Measurements from ENCODE around the gene ITIH6. TPM values are rescaled to one million over a fixed set of nuclear protein-coding genes. Genes with fewer than 3 reads are reported as not detected.
"Not testable (repeated sequence)": the region's sequence is repeated elsewhere in the genome, so short reads cannot be mapped to it uniquely, and the experiment has no call there.

ITIH6 gene
- total RNA-seq, 1 donor from 2014 or later: not detected

DNA sequence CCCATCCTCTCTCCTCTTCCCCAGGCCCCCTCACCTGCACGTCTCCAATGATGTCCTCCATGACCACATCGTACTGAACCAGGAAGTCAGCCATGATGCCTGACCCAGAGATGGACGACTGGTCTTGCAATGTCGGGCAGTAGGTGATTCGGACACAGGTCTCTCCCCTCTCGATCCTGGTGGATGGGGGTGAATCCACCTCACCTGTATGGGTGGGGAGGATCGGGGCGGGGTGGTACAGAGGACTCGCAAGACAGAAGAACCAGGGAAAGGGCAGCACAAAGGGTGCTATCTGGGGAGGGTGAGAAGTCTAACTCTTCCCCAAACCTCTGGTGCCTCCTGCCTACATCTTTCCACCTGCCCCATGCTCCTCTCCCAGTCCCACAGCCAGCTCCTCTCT lies 9.6 kb downstream of the ITIH6 start:
- Mint-ChIP-seq H3K27ac (ENCODE audit: unreplicated experiment) (no peak overlapping the region), H3K9me3 (ENCODE audit: unreplicated experiment) (no peaks in the 10 kb centered on the region), H3K4me3 (ENCODE audit: unreplicated experiment) (no peak overlapping the region), H3K4me1 (ENCODE audit: low read depth, unreplicated experiment) (no peaks in the 10 kb centered on the region), H3K36me3 (ENCODE audit: unreplicated experiment) (peaks cover 4% of the 10 kb centered on the region), H3K27me3 (ENCODE audit: unreplicated experiment) (peaks cover 4% of the 10 kb centered on the region)
- DNase-seq: no peak
- TF ChIP-seq, protein P1, sequence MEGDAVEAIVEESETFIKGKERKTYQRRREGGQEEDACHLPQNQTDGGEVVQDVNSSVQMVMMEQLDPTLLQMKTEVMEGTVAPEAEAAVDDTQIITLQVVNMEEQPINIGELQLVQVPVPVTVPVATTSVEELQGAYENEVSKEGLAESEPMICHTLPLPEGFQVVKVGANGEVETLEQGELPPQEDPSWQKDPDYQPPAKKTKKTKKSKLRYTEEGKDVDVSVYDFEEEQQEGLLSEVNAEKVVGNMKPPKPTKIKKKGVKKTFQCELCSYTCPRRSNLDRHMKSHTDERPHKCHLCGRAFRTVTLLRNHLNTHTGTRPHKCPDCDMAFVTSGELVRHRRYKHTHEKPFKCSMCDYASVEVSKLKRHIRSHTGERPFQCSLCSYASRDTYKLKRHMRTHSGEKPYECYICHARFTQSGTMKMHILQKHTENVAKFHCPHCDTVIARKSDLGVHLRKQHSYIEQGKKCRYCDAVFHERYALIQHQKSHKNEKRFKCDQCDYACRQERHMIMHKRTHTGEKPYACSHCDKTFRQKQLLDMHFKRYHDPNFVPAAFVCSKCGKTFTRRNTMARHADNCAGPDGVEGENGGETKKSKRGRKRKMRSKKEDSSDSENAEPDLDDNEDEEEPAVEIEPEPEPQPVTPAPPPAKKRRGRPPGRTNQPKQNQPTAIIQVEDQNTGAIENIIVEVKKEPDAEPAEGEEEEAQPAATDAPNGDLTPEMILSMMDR (IDR thresholded peaks at IDR 0.05; ENCODE audit: partially characterized antibody, unreplicated experiment): no peak

GRCh38 chrX:54786967-54787366 lies 11.1 kb downstream of the ITIH6 start:
- Mint-ChIP-seq H3K9me3 (ENCODE audit: unreplicated experiment) (no peaks in the 10 kb centered on the region), H3K27me3 (ENCODE audit: unreplicated experiment) (peaks cover 4% of the 10 kb centered on the region), H3K36me3 (ENCODE audit: unreplicated experiment) (peaks cover 4% of the 10 kb centered on the region), H3K4me1 (ENCODE audit: low read depth, unreplicated experiment) (no peaks in the 10 kb centered on the region), H3K27ac (ENCODE audit: unreplicated experiment) (no peak overlapping the region), H3K4me3 (ENCODE audit: unreplicated experiment) (no peak overlapping the region)
- TF ChIP-seq, protein P1 (IDR thresholded peaks at IDR 0.05; ENCODE audit: partially characterized antibody, unreplicated experiment): no peak
- no peak for DNase-seq

DNA sequence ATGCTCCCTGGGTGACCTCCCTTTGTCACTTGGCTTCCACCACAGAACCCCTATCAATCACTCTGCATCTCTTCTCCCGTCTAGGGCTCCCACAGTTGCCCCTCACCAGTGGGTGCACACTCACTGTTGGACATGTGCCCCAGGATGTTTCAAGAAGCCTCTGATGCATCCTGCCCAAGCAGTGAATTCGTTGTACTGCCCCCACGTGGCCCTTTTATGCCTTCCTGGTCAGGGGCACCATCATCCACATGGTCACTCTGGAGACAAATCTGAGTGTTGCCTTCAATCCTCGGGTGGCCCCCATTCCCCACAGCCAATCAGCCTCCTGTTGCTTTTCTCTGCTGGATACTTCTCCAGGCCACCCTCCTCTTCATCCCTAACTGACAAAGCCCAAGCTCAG lies 12.2 kb downstream of the ITIH6 start:
- TF ChIP-seq, protein P1 (IDR thresholded peaks at IDR 0.05; ENCODE audit: partially characterized antibody, unreplicated experiment): no peak
- Mint-ChIP-seq H3K4me3 (ENCODE audit: unreplicated experiment) (no peak overlapping the region), H3K9me3 (ENCODE audit: unreplicated experiment) (no peaks in the 10 kb centered on the region), H3K36me3 (ENCODE audit: unreplicated experiment) (peaks cover 4% of the 10 kb centered on the region), H3K27me3 (ENCODE audit: unreplicated experiment) (peaks cover 4% of the 10 kb centered on the region), H3K4me1 (ENCODE audit: low read depth, unreplicated experiment) (no peaks in the 10 kb centered on the region), H3K27ac (ENCODE audit: unreplicated experiment) (no peak overlapping the region)
- peak; percentile 26 for DNase-seq

DNA sequence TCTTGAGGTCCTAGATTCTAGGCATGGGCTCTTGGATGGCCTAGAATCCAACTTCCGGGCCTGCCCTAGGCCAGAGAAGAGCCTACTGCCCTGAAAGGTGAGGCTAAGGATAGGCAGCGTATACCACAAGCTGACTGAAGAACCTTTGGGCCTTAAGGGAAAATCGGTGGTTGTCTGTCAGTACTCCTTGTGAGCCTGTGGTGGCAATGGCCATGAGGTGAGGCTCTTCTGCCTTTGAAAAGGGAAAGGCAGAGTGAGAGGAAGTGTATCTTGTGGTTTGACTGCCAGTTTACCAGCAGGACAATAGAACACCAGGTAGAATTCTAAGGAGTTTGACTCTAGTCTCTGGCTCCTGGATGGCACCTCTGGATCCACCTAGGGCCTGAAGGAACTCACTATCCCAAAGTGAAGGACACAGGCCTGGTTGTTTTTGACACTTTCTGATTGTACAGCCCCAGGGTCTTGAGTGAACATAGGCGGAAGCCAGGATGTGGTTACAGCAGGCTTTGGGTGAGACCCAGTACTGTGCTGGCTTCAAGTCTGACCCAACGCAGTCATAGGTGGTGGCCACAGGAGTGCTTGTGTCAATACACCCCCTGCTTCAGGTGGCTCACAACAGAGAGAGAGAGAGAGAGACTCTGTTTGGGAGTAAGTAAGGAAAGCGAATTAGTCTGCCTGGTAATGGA lies 20.9 kb downstream of the ITIH6 start:
- Mint-ChIP-seq H3K27ac (ENCODE audit: unreplicated experiment) (no peak overlapping the region), H3K4me3 (ENCODE audit: unreplicated experiment) (no peak overlapping the region), H3K27me3 (ENCODE audit: unreplicated experiment) (peaks cover 2% of the 10 kb centered on the region), H3K4me1 (ENCODE audit: low read depth, unreplicated experiment) (peaks cover 14% of the 10 kb centered on the region), H3K36me3 (ENCODE audit: unreplicated experiment) (no peaks in the 10 kb centered on the region), H3K9me3 (ENCODE audit: unreplicated experiment) (peaks cover 3% of the 10 kb centered on the region)
- TF ChIP-seq, protein P1 (IDR thresholded peaks at IDR 0.05; ENCODE audit: partially characterized antibody, unreplicated experiment): no peak
- no peak for DNase-seq

DNA sequence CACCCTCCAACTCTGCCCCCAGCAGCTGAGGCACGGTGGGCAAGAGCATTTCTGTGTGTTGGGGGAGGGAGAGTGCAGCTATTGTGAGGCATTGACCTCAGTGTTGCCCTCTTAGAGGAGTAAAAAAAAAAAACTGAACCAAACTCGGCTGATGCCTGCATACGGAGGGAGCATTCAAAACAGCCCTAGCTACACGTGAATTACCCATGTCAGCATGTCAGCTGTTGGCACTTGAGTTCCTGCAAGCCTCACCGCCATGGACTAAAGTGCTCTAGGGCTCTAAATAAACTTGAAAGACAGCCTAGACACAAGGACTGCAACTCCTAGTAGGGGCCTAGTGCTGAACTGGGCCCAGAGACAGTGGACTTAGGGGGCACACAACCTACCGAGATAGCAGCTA lies 22.0 kb downstream of the ITIH6 start:
- H3K36me3 Mint-ChIP-seq (ENCODE audit: unreplicated experiment): no peaks in the 10 kb centered on the region
- H3K27ac Mint-ChIP-seq (ENCODE audit: unreplicated experiment): peak overlapping the region; percentile 95
- peaks cover 14% of the 10 kb centered on the region for H3K4me1 Mint-ChIP-seq (ENCODE audit: low read depth, unreplicated experiment)
- peaks cover 3% of the 10 kb centered on the region for H3K9me3 Mint-ChIP-seq (ENCODE audit: unreplicated experiment)
- H3K27me3 Mint-ChIP-seq (ENCODE audit: unreplicated experiment): peaks cover 2% of the 10 kb centered on the region
- no peak overlapping the region for H3K4me3 Mint-ChIP-seq (ENCODE audit: unreplicated experiment)
- TF ChIP-seq, protein P1 (IDR thresholded peaks at IDR 0.05; ENCODE audit: partially characterized antibody, unreplicated experiment): no peak
- no peak for DNase-seq

- peak; percentile 46 for DNase-seq
- not testable (repeated sequence) for H3K9me3 Mint-ChIP-seq (ENCODE audit: unreplicated experiment); H3K36me3 Mint-ChIP-seq (ENCODE audit: unreplicated experiment); H3K27me3 Mint-ChIP-seq (ENCODE audit: unreplicated experiment)
- H3K27ac Mint-ChIP-seq (ENCODE audit: unreplicated experiment): peak overlapping the region; percentile 99
- peaks cover 14% of the 10 kb centered on the region for H3K4me1 Mint-ChIP-seq (ENCODE audit: low read depth, unreplicated experiment)
- H3K4me3 Mint-ChIP-seq (ENCODE audit: unreplicated experiment): peak overlapping the region; percentile 83
Measured at GRCh38 chrX:54774391-54775094, 23.5 kb downstream of the ITIH6 start.

Measured in glutamatergic neuron (in vitro differentiated cells).